Left ventricle myocardium inferior (tissue), 1 donor: ENCODE data around the gene MAP7. TPM values are rescaled to one million over a fixed set of nuclear protein-coding genes. Genes with fewer than 3 reads are reported as not detected.

Source experiments
- DNase-seq: peaks from one replicate; pipeline ENCODE4 v3.0.0-alpha.2; 2020
- H3K27ac ChIP-seq: fragments of 200-600 bp; replicated peaks from 2 replicates; pipeline ENCODE4 v1.8.0; 2021
- H3K27me3 ChIP-seq: fragments of 200-600 bp; 2 replicates; pipeline ENCODE4 v1.8.0; 2021; ENCODE audit warnings: low read depth
- H3K36me3 ChIP-seq: fragments of 200-600 bp; 2 replicates; pipeline ENCODE4 v1.8.0; 2021
- H3K4me1 ChIP-seq: fragments of 200-600 bp; 2 replicates; pipeline ENCODE4 v1.8.0; 2021
- H3K4me3 ChIP-seq: fragments of 200-600 bp; 2 replicates; pipeline ENCODE4 v1.8.0; 2021; ENCODE audit warnings: mild to moderate bottlenecking, moderate library complexity
- H3K9me3 ChIP-seq: fragments of 200-600 bp; replicated peaks from 2 replicates; pipeline ENCODE4 v1.8.0; 2021
- CTCF ChIP-seq: fragments of 200-600 bp; IDR thresholded peaks from 2 replicates; pipeline ENCODE4 v1.8.0; 2021; ENCODE audit warnings: antibody characterized with exemption, mild to moderate bottlenecking, borderline replicate concordance
- intact Hi-C: fragments of 100-400 bp; cut with micrococcal nuclease; formaldehyde crosslinking; loops from one replicate; pipeline ENCODE4 v1.11.0; 2022
- total RNA-seq: library from RNA; stranded (reverse); fragmentation: NEBNext Ultra II Directional; extraction: Animal tissue kit (Norgen Biotek cat#: 25700); gene quantifications from one replicate; pipeline ENCODE4 v1.2.1, GENCODE V29; 2021
- donor health status: DM: no; HTN: yes; CAD: no; lungs with severe emphysema.

MAP7 gene
- total RNA-seq, 1 donor from 2014 or later, result 3.1 TPM

GRCh38 chr6:136563386-136564152 lies 13.3 kb upstream of the MAP7 start:
- H3K27me3 ChIP-seq, result no peaks in the 10 kb centered on the region
- no peak overlapping the region for H3K4me3 ChIP-seq
- DNase-seq, result no peak
- no peak for TF ChIP-seq CTCF
- intact Hi-C loops, result no loop called here
- no peak overlapping the region for H3K27ac ChIP-seq
- peaks cover 27% of the 10 kb centered on the region for H3K36me3 ChIP-seq
- no peaks in the 10 kb centered on the region for H3K9me3 ChIP-seq
- H3K4me1 ChIP-seq, result no peaks in the 10 kb centered on the region

GRCh38 chr6:136562211-136562610 lies 12.0 kb upstream of the MAP7 start:
- Histone ChIP-seq H3K36me3 (peaks cover 39% of the 10 kb centered on the region), H3K27me3 (no peaks in the 10 kb centered on the region), H3K4me1 (no peaks in the 10 kb centered on the region), H3K9me3 (no peaks in the 10 kb centered on the region), H3K27ac (no peak overlapping the region), H3K4me3 (no peak overlapping the region)
- DNase-seq, result no peak
- TF ChIP-seq CTCF, result no peak
- intact Hi-C loops, result no loop called here

- intact Hi-C loops, result no loop called here
- Histone ChIP-seq H3K27ac (no peak overlapping the region), H3K9me3 (no peaks in the 10 kb centered on the region), H3K4me3 (no peak overlapping the region), H3K4me1 (peaks cover 21% of the 10 kb centered on the region), H3K27me3 (peaks cover 39% of the 10 kb centered on the region), H3K36me3 (peaks cover 22% of the 10 kb centered on the region)
- no peak for TF ChIP-seq CTCF
- DNase-seq, result no peak
These were observed 3.1 kb upstream of the MAP7 start for GRCh38 chr6:136553166-136553787.

- H3K4me1 ChIP-seq, result peaks cover 21% of the 10 kb centered on the region
- no peak overlapping the region for H3K4me3 ChIP-seq
- H3K36me3 ChIP-seq, result peaks cover 13% of the 10 kb centered on the region
- no peak for TF ChIP-seq CTCF
- intact Hi-C loops, result no loop called here
- DNase-seq, result no peak
- H3K27ac ChIP-seq, result no peak overlapping the region
- H3K27me3 ChIP-seq, result peaks cover 39% of the 10 kb centered on the region
- H3K9me3 ChIP-seq, result no peaks in the 10 kb centered on the region
These were observed 1.8 kb upstream of the MAP7 start for GRCh38 chr6:136552054-136552453.

- Histone ChIP-seq H3K27ac (no peak overlapping the region), H3K9me3 (no peaks in the 10 kb centered on the region), H3K4me3 (peak overlapping the region; percentile 86), H3K4me1 (peaks cover 21% of the 10 kb centered on the region), H3K36me3 (peaks cover 5% of the 10 kb centered on the region), H3K27me3 (peaks cover 39% of the 10 kb centered on the region)
- no peak for DNase-seq
- TF ChIP-seq CTCF, result no peak
- intact Hi-C loops, result no loop called here
These were observed 881 bp upstream of the MAP7 start for GRCh38 chr6:136551103-136551502.
